Measurements from ENCODE around the gene ERAS. TPM values are rescaled to one million over a fixed set of nuclear protein-coding genes. Genes with fewer than 3 reads are reported as not detected.

The ERAS gene
- total RNA-seq, 2 donors from 2014 or later, result not detected

DNA sequence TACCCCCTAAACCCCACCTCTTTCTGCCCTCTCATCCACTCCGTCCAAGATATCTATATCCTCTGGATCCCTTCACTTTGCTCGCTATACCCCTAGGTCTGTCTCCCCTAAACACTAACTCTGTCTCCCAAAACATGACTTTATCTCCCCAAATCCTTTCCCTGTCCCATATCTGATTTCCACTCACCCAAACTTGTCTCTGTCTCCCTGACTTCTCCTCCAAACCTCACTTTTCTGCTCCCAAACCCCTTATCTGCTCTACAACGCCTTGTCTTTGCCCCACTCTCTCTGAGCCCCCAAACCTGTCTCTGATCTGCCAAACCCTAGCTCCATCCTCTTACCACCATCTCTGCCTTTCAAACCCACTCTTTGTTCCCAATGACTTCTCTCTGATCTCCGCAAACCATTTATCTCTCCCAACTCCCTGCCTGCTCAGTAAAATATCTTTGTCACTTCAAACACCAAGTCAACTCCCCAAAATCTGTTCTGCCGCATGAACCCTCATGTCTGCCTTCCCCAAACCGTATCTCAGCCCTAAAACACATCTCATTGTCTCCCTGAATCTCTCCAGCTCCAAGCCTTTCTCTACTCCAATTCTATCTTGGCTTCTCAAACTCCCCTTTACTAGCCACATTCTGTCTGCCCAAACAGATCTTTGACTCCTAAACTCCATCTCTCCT lies 39.3 kb upstream of the ERAS start:
- no peak overlapping the region for H3K27ac ChIP-seq
- H3K36me3 ChIP-seq, result no peaks in the 10 kb centered on the region
- H3K9me3 ChIP-seq, result no peaks in the 10 kb centered on the region
- H3K4me3 ChIP-seq, result no peak overlapping the region
- ATAC-seq (ENCODE audit: insufficient number of reproducible peaks, low FRiP score, low read depth) (no peak), DNase-seq (ENCODE audit: low spot score) (no peak)
- H3K4me1 ChIP-seq (ENCODE audit: control insufficient read depth in 1 of 2, low read depth in 2 of 2), result no peaks in the 10 kb centered on the region
- TF ChIP-seq, protein P1, sequence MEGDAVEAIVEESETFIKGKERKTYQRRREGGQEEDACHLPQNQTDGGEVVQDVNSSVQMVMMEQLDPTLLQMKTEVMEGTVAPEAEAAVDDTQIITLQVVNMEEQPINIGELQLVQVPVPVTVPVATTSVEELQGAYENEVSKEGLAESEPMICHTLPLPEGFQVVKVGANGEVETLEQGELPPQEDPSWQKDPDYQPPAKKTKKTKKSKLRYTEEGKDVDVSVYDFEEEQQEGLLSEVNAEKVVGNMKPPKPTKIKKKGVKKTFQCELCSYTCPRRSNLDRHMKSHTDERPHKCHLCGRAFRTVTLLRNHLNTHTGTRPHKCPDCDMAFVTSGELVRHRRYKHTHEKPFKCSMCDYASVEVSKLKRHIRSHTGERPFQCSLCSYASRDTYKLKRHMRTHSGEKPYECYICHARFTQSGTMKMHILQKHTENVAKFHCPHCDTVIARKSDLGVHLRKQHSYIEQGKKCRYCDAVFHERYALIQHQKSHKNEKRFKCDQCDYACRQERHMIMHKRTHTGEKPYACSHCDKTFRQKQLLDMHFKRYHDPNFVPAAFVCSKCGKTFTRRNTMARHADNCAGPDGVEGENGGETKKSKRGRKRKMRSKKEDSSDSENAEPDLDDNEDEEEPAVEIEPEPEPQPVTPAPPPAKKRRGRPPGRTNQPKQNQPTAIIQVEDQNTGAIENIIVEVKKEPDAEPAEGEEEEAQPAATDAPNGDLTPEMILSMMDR (IDR thresholded peaks at IDR 0.05), result no peak
- no peaks in the 10 kb centered on the region for H3K27me3 ChIP-seq (replicated peaks; ENCODE audit: insufficient read depth)

DNA sequence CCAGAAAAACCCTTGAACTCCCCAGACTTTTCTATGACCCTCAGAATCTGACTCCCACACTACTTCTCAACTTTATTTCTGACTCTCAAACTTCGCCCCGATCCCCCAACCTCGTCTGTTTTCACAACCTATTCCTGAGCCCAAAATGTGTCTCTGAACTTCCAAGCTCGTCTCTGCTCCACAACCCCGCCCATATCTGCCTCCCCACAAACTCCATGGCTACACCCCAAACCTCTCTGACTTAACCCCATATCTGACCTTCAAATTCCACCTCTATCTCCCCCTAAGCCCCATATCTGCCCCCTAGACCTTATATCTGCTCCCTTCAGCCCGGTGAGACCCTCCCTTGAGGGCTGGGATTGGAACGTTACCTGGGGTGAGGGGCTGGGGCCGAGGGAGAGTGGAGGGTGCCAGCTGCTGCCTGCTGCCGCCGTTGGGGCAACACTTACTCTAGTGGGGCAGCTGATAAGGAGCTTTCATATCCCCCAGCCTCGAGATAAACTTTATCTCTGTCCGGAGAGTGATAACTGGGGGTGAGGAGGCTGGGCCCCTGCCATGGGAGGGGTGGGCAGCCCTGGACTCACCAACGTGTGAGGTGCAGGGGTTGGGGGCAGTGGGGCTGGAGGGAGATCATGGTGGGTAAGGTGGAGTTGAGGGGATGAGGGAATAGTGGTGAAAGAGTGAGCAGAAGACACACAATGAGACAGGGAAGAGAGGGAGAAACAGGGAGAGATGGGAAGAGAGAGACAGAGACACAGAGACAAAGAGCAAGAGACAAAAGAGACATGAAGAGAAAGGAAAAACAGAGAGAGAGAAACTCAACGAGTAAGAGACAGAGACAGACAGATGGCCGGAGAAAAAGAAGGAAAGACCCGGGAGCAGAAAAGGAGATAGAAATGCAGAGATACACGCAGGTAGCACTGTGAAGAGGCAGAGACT lies 38.5 kb upstream of the ERAS start:
- no peak for DNase-seq (ENCODE audit: low spot score)
- no peaks in the 10 kb centered on the region for H3K27me3 ChIP-seq (replicated peaks; ENCODE audit: insufficient read depth)
- no peaks in the 10 kb centered on the region for H3K9me3 ChIP-seq
- H3K4me3 ChIP-seq, result no peak overlapping the region
- TF ChIP-seq, protein P1 (IDR thresholded peaks at IDR 0.05), result no peak
- no peaks in the 10 kb centered on the region for H3K4me1 ChIP-seq (ENCODE audit: control insufficient read depth in 1 of 2, low read depth in 2 of 2)
- no peak for ATAC-seq (ENCODE audit: insufficient number of reproducible peaks, low FRiP score, low read depth)
- H3K27ac ChIP-seq, result no peak overlapping the region
- H3K36me3 ChIP-seq, result no peaks in the 10 kb centered on the region

DNA sequence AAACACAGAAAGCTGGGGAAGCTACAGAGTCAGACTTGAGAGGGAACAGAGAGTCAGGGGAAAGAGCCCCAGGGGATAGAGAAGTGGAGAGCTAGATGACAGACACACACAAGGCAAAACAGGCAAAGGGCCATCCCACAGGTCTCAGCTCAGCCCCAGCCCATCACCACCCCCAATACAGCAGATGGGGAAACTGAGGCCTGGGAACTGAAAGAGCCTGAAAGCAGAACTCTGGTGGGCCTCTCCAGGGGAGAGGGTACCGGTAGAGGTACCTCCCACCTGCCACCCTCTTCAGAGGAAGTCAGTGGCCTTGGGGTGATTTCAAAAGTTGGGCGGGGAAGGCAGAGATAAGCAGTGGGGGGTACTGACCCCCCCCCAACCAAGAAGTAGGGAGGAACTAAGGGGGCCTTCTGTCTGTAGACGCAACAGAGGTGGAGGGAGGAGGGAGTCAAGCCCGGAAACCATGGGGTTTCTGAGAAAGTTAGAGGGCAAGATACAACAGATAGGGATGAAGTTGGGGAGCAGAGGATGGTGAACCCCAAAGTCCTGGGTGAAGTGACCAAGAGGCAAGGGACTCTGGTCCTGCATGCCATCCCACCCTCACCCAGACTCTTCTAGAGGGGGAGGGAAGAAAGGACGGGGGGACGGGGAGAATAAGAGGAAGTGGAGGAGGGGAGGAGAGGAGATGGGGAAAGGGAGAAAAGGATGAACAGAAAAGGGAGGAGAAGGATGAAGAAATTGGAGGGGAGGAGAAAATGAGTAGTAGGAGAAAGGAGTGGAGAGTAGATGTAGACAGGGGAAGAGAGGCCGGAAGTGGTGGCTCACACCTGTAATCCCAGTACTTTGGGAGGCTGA lies 36.7 kb upstream of the ERAS start:
- Histone ChIP-seq H3K27me3 (replicated peaks; ENCODE audit: insufficient read depth) (no peaks in the 10 kb centered on the region), H3K27ac (no peak overlapping the region), H3K4me3 (no peak overlapping the region), H3K36me3 (no peaks in the 10 kb centered on the region), H3K4me1 (ENCODE audit: control insufficient read depth in 1 of 2, low read depth in 2 of 2) (no peaks in the 10 kb centered on the region), H3K9me3 (no peaks in the 10 kb centered on the region)
- TF ChIP-seq, protein P1 (IDR thresholded peaks at IDR 0.05), result no peak
- no peak for ATAC-seq (ENCODE audit: insufficient number of reproducible peaks, low FRiP score, low read depth)
- DNase-seq (ENCODE audit: low spot score), result no peak

DNA sequence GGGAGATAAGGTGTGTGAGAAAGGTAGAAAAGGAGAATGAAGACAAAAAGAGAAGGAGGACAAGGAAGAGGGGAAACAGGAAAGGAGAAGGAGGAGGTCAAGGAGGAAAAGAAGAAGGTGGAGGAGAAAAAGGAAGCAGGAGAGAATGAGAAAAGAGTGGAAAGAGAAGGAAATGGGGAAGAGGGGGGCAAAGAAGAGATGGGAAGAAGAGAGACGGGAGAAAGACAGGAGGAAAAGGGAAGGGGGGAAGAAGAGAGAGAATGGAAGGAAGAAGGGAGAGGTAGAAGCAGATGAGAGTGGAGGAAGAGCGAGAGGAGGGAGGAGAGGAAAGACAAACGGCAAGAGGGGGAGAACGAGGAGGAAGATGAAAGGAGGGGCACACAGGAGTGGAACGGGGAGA lies 35.8 kb upstream of the ERAS start:
- Histone ChIP-seq H3K9me3 (no peaks in the 10 kb centered on the region), H3K4me3 (no peak overlapping the region), H3K4me1 (ENCODE audit: control insufficient read depth in 1 of 2, low read depth in 2 of 2) (no peaks in the 10 kb centered on the region), H3K36me3 (no peaks in the 10 kb centered on the region), H3K27ac (no peak overlapping the region), H3K27me3 (replicated peaks; ENCODE audit: insufficient read depth) (no peaks in the 10 kb centered on the region)
- ATAC-seq (ENCODE audit: insufficient number of reproducible peaks, low FRiP score, low read depth) (no peak), DNase-seq (ENCODE audit: low spot score) (no peak)
- TF ChIP-seq, protein P1 (IDR thresholded peaks at IDR 0.05), result no peak
